ENCODE results near the gene NUTM2G. TPM values are rescaled to one million over a fixed set of nuclear protein-coding genes. Genes with fewer than 3 reads are reported as not detected.
"Not testable (repeated sequence)": the region's sequence is repeated elsewhere in the genome, so short reads cannot be mapped to it uniquely, and the experiment has no call there.

The NUTM2G gene
- total RNA-seq, 2 experiments from 2014 or later: 0.13 TPM; not detected in 1

DNA sequence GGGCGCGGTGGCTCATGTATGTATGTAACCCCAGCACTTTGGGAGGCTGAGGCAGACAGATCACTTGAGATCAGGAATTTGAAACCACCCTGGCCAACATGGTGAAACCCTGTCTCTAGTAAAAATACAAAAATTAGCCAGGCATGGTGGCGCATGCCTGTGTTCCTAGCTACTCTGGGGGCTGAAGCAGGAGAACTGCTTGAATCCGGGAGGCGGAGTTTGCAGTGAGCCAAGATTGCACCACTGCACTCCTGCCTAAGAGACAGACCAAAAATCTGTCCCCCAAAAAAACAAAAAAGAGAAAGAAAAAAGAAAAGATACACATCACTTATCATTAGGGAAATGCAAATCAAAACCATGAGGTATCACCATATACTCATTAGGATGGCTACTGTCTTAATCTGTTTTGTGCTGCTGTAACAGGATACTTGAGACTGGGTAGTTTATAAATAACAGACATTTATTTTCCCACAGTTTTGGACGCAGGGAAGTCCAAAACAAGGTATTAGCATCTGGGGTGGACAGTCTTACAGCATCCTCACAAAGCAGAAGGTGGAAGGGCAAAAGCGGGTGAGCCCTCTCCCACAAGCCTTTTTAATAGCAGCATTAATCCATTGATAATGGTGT lies 55.0 kb downstream of the NUTM2G start:
- H3K4me2 ChIP-seq (ENCODE audit: low read length); H2AFZ ChIP-seq (ENCODE audit: low read length); H4K20me1 ChIP-seq (ENCODE audit: insufficient read depth, low read length); H3K4me3 ChIP-seq (ENCODE audit: low read depth, low read length, poor library complexity, severe bottlenecking); H3K9me2 ChIP-seq (ENCODE audit: insufficient read depth, low read length); POLR2A ChIA-PET; H3K9me3 ChIP-seq (ENCODE audit: low read length); H3K36me3 ChIP-seq (ENCODE audit: insufficient read depth, low read length); intact Hi-C loops (cut with micrococcal nuclease; ENCODE audit: unreplicated experiment); CTCF ChIA-PET (ENCODE audit: unreplicated experiment); H3K4me1 ChIP-seq (ENCODE audit: insufficient read depth, low read length, poor library complexity, severe bottlenecking); H3K27ac ChIP-seq (ENCODE audit: low read depth, low read length, poor library complexity, severe bottlenecking); BruUV-seq (replicated peaks); DNase-seq (ENCODE audit: low spot score): not testable (repeated sequence)
- H3K79me2 ChIP-seq (ENCODE audit: insufficient read depth, low read depth, low read length): peaks cover 46% of the 10 kb centered on the region

DNA sequence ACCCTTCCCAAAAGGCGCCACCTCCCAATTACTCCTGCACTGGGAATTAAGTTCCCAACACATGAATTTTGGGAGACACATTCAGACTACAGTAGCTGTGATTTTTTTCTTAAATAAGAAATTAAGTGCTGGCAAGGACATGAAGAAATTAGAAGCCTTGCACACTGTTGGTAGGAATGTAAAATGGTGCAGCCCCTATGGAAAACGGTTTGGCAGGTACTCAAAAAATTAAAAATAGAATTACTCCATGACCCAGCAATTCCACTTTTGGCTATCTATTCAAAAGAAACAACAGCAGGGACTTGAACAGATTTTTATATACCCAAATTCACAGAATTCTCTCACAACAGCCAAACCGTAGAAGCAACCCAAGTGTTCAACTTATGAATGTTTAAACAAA lies 55.5 kb downstream of the NUTM2G start:
- intact Hi-C loops (cut with micrococcal nuclease; ENCODE audit: unreplicated experiment); H3K27ac ChIP-seq (ENCODE audit: low read depth, low read length, poor library complexity, severe bottlenecking); H4K20me1 ChIP-seq (ENCODE audit: insufficient read depth, low read length); H3K9me3 ChIP-seq (ENCODE audit: low read length); CTCF ChIA-PET (ENCODE audit: unreplicated experiment); H3K36me3 ChIP-seq (ENCODE audit: insufficient read depth, low read length); H3K4me1 ChIP-seq (ENCODE audit: insufficient read depth, low read length, poor library complexity, severe bottlenecking); BruUV-seq (replicated peaks); H3K9me2 ChIP-seq (ENCODE audit: insufficient read depth, low read length); H3K4me3 ChIP-seq (ENCODE audit: low read depth, low read length, poor library complexity, severe bottlenecking); DNase-seq (ENCODE audit: low spot score); H2AFZ ChIP-seq (ENCODE audit: low read length); H3K4me2 ChIP-seq (ENCODE audit: low read length); POLR2A ChIA-PET: not testable (repeated sequence)
- peaks cover 46% of the 10 kb centered on the region for H3K79me2 ChIP-seq (ENCODE audit: insufficient read depth, low read depth, low read length)

DNA sequence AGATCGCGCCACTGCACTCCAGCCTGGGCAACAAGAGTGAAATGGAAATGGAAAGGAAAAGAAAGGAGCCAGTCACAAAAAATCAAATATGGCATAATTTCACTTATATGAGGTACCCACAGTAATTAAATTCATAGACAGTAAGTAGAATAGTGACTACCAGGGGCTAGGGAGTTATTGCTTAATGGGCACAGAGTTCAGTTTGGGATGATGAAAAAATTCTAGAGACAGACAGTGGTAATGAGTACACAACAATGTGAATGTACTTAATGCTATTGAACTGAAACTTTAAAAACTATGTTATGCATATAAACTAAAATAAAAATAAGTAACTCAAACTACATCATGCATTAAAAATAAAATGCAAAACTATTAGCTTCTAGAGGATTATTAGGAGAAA lies 56.2 kb downstream of the NUTM2G start:
- POLR2A ChIA-PET; H2AFZ ChIP-seq (ENCODE audit: low read length); H3K4me2 ChIP-seq (ENCODE audit: low read length); DNase-seq (ENCODE audit: low spot score); H3K4me1 ChIP-seq (ENCODE audit: insufficient read depth, low read length, poor library complexity, severe bottlenecking); CTCF ChIA-PET (ENCODE audit: unreplicated experiment); H3K4me3 ChIP-seq (ENCODE audit: low read depth, low read length, poor library complexity, severe bottlenecking); intact Hi-C loops (cut with micrococcal nuclease; ENCODE audit: unreplicated experiment); BruUV-seq (replicated peaks); H3K36me3 ChIP-seq (ENCODE audit: insufficient read depth, low read length); H3K9me2 ChIP-seq (ENCODE audit: insufficient read depth, low read length); H3K27ac ChIP-seq (ENCODE audit: low read depth, low read length, poor library complexity, severe bottlenecking); H3K9me3 ChIP-seq (ENCODE audit: low read length); H4K20me1 ChIP-seq (ENCODE audit: insufficient read depth, low read length): not testable (repeated sequence)
- peaks cover 44% of the 10 kb centered on the region for H3K79me2 ChIP-seq (ENCODE audit: insufficient read depth, low read depth, low read length)

Other genes with a start within 250 kb of the NUTM2G start
- 13.3 and 13.5 TPM in 2 replicates for gene ZNF510, start 150.8 kb upstream of the NUTM2G start, total RNA-seq (2014; rRNA removed; shearing (Covaris generic))
- 13.2 and 13.3 TPM in 2 replicates for gene ZNF510, start 150.8 kb upstream of the NUTM2G start, total RNA-seq (2022)
- 8.6 and 14.3 TPM in 2 replicates for gene ZNF782, start 74.3 kb upstream of the NUTM2G start, total RNA-seq (2014; rRNA removed; shearing (Covaris generic))
- gene ZNF782, start 74.3 kb upstream of the NUTM2G start, total RNA-seq (2022): 10.2 and 11.2 TPM in 2 replicates
- 1.3 TPM in 2 replicates for gene CTSV, start 110.3 kb downstream of the NUTM2G start, total RNA-seq (2014; rRNA removed; shearing (Covaris generic))
- 0.25 and 0.31 TPM in 2 replicates for gene CTSV, start 110.3 kb downstream of the NUTM2G start, total RNA-seq (2022)